Fibroblast of villous mesenchyme (primary cell): Measurements from ENCODE around the gene AMH. TPM values are rescaled to one million over a fixed set of nuclear protein-coding genes. Genes with fewer than 3 reads are reported as not detected.

ENCODE experiments used
- DNase-seq: peaks from one replicate; pipeline ENCODE4 v3.0.0-alpha.2; 2010; ENCODE audit warnings: low read depth
- H3K4me3 ChIP-seq: 2 replicates; pipeline ENCODE4 v1.5.1; 2011; ENCODE audit warnings: low read depth, mild to moderate bottlenecking, low read length
- total RNA-seq: library from RNA; depleted of rRNA; stranded (reverse); fragments of >200 nt; gene quantifications from 2 replicates; pipeline ENCODE4 v1.2.3, GENCODE V29; 2012
- TF ChIP-seq, protein P1 (sequence below): IDR thresholded peaks from 2 replicates; pipeline ENCODE4 v1.5.1; 2012; ENCODE audit warnings: low read depth, mild to moderate bottlenecking, low read length; ENCODE audit not compliant: insufficient read depth

The AMH gene
- total RNA-seq, 1 donor, result 1.3 TPM

DNA sequence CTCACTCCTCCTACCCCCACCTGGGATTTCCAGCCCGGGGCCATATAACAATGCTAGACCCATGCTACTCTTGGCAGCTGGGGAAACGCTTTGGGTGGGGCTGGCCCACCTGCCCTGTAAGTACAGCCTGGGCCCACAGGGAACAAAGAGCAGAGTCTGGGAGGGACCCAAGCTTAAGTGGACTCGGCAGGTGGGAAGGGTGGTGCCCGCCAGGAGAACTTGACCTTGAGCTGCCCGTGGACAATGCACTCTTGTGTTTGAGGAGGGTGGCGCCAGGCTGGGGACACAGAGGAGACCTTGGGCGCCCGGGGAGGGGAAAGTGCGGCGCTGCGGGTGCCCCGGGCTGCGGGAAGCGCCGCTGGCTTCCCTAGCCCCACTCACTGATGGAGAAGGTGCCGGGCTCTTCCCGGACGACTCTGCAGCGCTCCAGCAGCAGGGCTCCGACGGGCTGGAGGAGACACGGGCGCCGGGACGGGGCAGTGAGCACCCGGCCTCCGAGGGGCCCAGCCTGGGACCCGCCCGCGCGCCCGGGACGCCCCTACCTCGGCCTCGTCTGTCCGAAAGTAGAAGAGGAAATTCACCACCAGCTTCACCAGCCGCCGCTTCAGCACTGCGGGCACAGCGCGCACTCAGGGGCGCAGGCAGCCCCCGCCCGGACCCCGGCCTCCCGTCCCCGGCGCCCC, 13.6 kb upstream of the AMH start:
- peak overlapping the region; percentile 80 for H3K4me3 ChIP-seq
- DNase-seq, result no peak

GRCh38 chr19:2236064-2236313, 13.1 kb upstream of the AMH start:
- DNase-seq, result no peak
- TF ChIP-seq, protein P1, sequence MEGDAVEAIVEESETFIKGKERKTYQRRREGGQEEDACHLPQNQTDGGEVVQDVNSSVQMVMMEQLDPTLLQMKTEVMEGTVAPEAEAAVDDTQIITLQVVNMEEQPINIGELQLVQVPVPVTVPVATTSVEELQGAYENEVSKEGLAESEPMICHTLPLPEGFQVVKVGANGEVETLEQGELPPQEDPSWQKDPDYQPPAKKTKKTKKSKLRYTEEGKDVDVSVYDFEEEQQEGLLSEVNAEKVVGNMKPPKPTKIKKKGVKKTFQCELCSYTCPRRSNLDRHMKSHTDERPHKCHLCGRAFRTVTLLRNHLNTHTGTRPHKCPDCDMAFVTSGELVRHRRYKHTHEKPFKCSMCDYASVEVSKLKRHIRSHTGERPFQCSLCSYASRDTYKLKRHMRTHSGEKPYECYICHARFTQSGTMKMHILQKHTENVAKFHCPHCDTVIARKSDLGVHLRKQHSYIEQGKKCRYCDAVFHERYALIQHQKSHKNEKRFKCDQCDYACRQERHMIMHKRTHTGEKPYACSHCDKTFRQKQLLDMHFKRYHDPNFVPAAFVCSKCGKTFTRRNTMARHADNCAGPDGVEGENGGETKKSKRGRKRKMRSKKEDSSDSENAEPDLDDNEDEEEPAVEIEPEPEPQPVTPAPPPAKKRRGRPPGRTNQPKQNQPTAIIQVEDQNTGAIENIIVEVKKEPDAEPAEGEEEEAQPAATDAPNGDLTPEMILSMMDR, result no peak
- H3K4me3 ChIP-seq, result peak overlapping the region; percentile 80

More for the DNA sequence above, 13.6 kb upstream of the AMH start:
- TF ChIP-seq, protein P1, result no peak

DNA sequence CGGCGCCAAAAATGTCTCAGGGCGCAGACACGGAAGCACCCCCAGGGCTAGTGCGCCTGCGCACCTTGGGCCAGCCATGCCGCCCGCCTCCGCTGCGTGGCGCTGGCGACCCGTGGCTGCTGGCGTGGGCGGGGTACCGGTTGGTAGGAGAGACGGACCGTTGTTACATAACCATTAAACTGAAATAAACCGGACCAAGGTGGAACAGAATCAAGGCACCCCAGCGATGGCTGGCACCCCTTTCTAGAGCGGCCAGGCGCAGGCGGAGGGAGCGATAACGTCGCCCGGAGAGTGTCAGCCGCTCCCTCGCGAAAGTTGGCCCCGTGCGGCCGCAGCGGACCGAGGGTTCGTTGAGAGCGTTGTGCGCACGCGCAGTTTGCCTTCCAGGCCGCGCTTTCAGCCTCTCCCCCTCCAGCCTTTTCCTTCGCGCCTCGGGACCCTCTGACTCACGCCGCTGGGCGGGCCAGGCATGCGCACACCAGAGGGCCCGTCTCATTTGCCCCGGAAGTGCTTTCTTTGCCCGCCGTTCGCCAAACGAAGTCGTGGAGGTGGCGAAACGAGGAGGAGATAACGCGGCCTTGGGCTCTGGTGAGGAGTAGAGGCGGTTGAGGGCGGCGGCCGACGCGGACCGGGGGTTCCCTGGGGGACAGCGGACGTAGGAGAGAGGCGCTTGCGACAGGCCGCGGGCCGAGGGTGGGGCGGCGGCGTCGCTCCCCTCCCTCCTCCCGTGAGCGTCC, 12.6 kb upstream of the AMH start, which contains the start of the genes PLEKHJ1 and SF3A2:
Gene PLEKHJ1, minus strand, starts transcription at position 16 of the 737 bp plus-strand sequence. CDS start 81 bp downstream, outside the sequence.
Gene SF3A2, plus strand, starts transcription at position 511 of the 737 bp plus-strand sequence. CDS start 6,595 bp downstream, outside the sequence.
- peak; percentile 99 for DNase-seq
- TF ChIP-seq, protein P1, result peak; percentile 99
- H3K4me3 ChIP-seq, result peak within 1 kb of the TSS; percentile 80

DNA sequence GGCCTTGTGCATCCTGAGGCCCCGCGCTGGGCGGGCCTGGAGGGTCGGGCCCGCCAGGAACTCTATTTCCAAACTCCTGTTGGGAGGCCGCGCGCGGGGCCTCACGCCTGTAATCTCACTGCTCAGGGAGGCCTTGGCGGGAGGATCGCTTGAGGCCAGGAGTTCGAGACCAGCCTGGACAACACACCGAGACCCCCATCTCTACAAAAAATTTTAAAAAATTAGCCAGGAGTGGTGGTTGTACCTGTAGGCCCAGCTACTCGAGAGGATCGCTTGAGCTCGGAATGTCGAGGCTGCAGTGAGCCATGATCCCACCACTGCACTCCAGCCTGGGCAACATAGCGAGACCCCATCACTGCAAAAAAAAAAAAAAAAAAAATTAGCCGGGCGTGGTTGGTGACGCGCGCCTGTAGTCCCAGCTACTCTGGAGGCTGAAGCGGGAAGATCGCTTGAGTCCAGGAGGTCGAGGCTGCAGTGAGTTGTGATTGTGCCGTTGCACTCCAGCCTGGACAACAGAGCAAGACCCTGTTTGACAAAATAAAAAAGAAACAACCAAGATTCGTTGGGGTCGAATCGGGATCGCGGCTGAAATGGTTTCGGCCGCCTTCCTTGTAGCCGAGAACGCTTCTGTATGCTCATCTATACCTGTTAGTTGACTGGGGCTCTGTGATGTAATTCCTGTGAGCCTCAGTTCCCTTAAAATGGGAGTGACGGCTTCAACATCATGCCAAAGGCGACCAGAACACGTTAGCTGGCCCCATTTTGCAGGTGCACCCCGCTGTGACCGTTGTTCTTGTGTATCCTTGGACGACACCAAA, 11.9 kb upstream of the AMH start:
- TF ChIP-seq, protein P1, result no peak
- no peak for DNase-seq
- peak overlapping the region; percentile 80 for H3K4me3 ChIP-seq

GRCh38 chr19:2237869-2238153, 11.3 kb upstream of the AMH start:
- TF ChIP-seq, protein P1, result no peak
- DNase-seq, result no peak
- peak overlapping the region; percentile 80 for H3K4me3 ChIP-seq

GRCh38 chr19:2239173-2239572, 9.9 kb upstream of the AMH start:
- peak; percentile 34 for DNase-seq
- H3K4me3 ChIP-seq, result peak overlapping the region; percentile 80
- TF ChIP-seq, protein P1, result no peak
